Epidermal melanocyte (primary cell): ENCODE results near the gene FBXL14.

Source experiments
- DNase-seq: peaks from one replicate; pipeline ENCODE4 v3.0.0; 2011; ENCODE audit warnings: low spot score; ENCODE audit not compliant: insufficient read length

Gene FBXL14

DNA sequence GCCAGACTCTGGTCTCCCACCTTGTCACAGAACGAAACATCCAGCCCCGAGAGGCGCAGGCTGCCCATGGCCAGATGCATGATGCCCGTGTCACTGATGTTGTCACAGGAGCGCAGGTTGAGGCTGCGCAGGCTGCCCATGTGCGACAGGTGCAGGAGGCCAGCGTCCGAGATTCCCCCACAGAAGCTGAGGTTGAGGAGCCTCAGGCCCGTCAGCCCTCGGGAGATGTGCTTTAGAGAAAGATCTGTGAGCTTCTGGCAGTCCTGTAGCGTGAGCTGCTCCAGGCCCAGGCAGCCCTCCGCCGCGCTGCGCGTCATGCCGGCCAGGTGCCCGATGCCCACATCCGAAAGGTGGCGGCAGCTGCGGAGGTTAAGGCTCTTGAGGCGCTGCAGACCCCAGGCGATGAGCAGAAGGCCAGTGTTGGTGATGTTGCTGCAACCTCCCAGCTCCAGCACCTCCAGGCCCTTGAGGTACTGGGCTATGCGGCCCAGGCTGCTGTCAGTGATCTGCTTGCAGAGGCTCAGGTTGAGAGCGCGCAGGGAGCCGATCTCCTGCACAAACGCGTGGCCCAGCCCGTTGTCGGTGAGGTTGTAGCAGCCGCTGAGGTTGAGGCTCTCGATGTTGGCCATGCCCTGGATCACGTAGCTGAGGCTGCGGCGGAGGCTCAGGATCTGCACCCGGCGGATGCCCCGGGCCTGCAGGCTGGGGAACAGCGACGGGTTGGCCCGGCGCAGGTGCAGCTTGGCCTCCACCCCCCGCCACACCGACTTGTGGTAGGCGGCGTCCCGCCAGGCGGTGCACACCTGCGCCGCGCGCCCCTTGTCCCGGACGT is 991 bp downstream of the FBXL14 start:
- no peak for DNase-seq

DNA sequence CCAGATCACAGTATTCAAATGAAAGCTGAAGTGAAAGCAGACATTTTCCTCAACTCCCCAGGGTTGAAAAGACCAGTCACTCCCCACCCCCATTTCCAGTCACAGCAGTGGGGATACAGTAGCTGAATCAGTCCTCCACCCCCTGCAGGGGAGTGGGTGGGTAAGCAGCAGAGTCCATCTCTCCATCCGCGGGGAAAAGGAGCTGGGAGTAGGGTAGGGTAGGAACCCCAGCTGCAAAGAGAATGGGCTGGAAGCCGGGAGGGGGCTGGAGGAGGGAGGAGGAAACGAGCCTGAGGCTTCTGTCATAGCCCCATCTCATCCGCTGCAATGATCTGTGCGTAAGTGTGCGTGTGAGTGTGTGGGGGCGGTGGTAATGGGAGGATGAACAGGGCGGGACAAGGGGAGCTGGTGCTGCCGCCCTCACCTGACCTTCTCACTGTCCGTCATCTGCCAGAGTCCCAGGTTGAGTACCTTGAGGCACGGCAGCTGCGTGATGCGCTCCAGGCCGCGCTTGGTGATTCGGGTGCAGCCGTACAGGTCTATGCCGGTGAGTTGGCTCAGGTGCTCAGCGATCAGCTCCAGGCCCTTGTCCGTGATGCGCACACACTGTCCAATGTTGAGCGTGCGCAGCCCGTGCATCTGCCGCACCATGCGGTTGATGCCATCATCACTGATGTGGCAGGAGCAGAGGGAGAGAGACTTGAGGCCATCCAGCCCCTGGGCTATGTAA is 1.8 kb downstream of the FBXL14 start:
- DNase-seq: no peak

- no peak for DNase-seq
Measured at GRCh38 chr12:1591543-1591942, 2.8 kb downstream of the FBXL14 start.

GRCh38 chr12:1591034-1591433 is 3.3 kb downstream of the FBXL14 start:
- DNase-seq: no peak

DNA sequence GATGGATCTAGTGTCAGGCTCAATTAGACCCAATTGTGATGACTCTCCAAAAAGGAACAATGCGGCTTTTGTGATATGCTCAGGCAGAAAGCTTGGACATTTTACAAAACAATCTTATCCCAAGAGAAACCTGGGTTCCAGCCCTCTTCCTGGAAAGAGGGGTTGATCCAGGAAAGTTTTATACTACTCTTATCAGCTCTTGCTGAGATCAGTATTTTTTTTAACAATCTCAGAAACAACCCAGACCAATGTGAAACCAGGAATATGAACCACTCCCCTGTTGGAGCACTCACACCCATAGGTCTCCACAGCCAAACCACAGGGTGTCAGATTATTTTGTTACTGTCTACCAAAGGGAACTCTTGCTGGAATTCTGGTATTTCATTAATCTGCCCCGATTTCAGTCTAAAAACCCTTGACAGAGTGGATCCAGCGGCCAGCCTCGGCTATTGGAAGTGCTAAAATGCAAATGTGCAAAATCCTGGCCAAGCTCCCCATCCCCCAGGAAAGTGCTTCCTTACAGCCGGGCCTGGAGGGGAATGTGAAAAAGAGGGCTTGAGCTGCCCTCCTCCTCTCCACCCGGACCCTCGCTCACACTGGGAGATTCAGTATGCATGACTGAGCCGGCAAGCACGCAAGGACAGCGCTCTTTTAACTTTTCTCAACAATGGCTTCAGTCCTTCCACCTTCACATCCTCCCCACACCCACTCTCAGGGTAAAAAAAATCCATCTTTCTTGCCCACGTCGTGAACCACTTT is 4.0 kb downstream of the FBXL14 start:
- DNase-seq: no peak

DNA sequence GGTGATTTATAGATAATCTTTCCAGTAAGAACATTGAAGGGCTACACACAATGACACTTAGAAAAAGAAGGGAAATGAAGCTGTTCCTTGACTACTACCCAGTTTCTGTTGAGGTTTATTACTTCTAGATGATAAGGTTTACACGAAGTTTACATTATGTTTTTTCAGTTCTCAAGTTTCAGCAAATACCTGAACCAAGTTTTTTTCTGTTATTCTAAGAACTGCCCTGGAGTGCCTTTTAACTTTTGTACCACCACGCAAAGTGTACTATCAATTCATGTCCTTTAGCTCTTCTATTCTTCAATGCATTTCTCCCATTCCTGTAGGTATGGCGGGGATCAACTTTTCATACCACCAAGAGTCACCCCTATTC is 5.8 kb downstream of the FBXL14 start:
- no peak for DNase-seq

GRCh38 chr12:1587927-1588574 is 6.3 kb downstream of the FBXL14 start:
- no peak for DNase-seq

GRCh38 chr12:1584326-1584725 is 10.1 kb downstream of the FBXL14 start:
- DNase-seq: no peak

- DNase-seq: peak; percentile 91
Measured at GRCh38 chr12:1583421-1584078, 10.8 kb downstream of the FBXL14 start.

DNA sequence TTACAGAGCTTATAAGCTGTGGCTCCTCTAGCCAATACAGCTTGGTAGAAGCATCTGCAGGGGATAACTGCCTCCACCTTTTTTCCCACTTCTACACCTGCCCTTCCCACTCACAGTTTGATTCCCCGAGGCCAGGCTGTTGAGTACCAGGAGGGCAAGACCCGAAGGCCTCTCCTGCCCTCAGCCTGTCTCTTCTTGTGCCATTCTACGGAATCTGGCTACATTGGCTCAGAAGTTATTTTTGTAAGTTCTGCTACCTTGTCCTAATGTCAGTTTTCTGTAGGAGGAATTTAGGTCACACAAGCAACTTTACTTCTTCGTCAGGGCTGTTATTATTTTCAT is 11.7 kb downstream of the FBXL14 start:
- DNase-seq: no peak

DNA sequence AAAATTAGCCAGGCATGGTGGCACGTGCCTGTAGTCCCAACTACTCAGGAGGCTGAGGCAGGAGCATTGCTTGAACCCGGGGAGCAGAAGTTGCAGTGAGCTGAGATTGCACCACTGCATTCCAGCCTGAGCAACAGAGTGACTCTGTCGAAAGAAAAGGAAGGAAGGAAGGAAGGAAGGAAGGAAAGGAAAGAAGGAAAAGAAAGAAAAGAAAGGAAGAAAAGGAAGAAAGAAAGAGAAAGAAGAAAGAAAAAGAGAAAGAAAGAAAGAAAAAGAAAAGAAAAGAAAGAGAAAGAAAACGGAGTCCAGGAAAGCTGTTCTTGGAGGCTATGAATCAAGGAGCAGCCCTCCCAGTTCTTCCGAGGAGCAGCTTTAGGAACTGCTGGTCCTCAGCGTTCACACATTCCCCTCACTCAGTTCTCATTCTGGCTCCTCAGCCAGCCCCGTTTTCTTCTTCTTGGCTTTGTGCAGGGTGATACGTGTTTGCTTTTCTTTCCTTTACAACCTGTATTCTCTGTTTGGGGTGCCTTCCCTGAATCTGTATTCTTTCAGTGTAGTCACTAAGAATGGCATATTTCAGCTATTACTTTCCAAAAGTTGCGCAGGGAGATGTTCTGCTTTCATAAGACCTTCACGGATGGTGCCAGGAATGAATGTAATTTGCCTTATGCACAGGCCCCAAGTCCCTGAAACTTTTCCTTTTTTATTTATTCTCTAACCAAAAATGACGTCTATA is 12.2 kb downstream of the FBXL14 start:
- DNase-seq: no peak

- DNase-seq: no peak
Measured at GRCh38 chr12:1580526-1580925, 13.9 kb downstream of the FBXL14 start.

DNA sequence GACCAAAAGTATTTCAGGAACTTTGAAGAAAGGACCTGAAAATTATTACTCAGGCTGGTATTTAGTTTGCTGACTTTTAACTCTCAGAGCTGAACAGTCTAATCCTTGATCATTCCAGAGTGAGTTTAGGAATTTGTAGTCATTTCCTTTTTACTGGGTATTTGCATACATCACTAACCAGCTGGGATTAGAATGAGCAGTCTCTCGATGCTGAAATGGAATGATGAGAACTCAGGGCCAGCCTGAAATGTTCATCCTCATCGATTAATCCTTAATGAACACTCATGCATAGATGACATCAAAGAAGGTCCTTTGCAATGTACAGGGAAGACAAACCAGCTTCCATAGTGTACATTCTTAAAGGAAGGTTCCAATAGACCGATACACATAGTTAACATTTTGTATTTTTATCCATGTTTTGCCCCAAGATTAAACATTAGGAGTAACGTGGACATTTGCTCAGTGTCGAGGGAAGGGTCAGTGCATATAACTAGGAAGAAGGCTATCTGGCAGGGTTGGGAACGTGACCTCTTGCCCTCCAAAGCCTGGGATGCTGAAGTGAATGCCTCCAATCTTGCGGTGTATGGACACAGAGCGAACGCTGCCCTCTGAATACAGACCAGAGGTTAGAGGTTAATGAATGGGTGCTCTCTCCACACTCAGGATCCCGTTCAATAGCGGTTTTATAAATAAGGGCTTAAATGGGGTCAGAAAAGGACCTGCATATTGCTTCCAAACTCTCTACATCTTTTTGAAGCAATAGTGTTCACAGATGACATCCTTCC is 14.5 kb downstream of the FBXL14 start:
- no peak for DNase-seq

- DNase-seq: no peak
Measured at GRCh38 chr12:1576410-1577241, 17.8 kb downstream of the FBXL14 start.

GRCh38 chr12:1575408-1576401 is 18.7 kb downstream of the FBXL14 start:
- DNase-seq: no peak

DNA sequence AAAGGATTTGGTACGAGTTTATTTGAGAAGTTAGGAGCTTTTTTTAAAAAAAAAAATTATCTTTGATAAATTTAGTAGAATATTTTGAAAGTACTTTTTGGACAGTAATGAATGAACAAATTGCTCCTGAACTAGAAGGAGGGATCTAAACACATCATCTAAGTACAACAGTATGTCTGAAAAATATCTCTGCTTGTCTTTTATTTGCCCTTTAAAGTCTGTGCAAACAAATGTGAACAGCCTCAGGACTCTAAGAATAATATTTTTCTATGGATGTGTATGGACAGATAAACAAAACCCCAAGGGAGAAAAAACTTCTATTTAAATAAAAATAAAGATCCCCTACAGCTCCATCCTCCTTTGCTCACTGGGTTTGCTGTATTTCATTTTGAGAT is 19.5 kb downstream of the FBXL14 start:
- DNase-seq: no peak

GRCh38 chr12:1573960-1574864 is 20.2 kb downstream of the FBXL14 start:
- DNase-seq: no peak
